8988T (cell line): ENCODE results near the gene STMND1.

Experiments
- DNase-seq: peaks from one replicate; pipeline ENCODE4 v3.0.0; 2011

The STMND1 gene

DNA sequence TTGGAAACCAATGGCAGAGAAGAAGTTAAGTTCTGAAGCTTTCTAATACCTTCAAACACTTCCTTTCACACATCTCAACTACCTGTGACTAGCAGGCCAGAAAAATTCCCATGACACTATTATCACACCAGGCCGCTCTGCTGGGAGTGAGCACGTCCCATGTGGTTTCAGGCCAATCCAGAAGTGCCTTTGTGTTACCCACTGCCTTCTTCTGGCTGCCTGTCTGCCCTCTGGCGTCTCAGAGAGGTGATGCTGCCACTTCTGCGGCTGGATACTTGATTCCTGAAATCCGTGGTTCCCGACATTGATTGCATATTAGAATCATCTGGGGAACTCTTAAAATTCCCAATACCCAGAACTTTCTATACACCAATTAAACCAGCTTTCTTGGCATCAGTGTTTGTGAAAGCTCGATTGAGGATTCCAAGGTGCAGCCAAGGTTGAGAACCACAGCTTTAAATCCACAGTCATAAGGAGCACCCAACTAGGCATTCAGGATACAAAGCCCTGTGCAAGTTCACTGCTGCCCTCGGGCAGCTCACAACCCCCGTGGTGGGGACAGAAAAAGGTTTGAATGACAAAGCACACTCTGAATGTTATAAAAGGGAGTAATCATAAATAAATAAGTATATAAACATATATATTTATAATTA lies 65.6 kb downstream of the STMND1 start:
- DNase-seq, result peak; percentile 33

GRCh38 chr6:17169291-17169690 lies 67.4 kb downstream of the STMND1 start:
- no peak for DNase-seq

- no peak for DNase-seq
Observed at GRCh38 chr6:17169711-17170110, 67.9 kb downstream of the STMND1 start.

DNA sequence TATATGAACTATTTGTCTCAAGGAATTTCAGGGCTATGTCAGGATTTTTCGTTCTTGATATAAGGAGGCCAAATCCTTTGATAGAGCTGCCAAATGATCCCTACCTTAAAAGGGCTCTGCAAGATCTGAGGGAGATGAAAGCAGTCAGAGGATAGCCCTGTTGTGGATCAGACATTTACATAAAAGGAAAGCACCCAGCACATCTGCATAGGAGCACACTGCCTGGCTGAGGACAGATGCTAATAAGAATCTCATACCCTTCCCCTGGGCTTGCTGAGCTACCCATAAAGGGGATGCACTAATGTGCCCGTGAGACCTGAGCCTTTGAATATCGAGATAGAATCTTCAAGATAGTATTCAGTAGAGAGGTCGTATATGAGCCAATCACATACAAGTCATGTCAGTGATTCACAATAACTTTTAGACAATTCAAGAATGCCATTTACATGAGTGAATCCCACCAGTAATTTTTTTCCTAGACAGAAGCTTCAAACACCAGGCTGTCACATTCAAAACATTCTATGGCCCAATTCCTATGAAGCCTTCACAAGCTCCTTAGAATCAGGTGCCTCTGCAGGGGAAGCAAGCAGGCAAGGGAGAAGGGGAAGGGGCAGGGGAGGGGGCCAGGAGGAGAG lies 71.1 kb downstream of the STMND1 start:
- no peak for DNase-seq

- DNase-seq, result no peak
Observed at GRCh38 chr6:17178326-17178725, 76.5 kb downstream of the STMND1 start.

DNA sequence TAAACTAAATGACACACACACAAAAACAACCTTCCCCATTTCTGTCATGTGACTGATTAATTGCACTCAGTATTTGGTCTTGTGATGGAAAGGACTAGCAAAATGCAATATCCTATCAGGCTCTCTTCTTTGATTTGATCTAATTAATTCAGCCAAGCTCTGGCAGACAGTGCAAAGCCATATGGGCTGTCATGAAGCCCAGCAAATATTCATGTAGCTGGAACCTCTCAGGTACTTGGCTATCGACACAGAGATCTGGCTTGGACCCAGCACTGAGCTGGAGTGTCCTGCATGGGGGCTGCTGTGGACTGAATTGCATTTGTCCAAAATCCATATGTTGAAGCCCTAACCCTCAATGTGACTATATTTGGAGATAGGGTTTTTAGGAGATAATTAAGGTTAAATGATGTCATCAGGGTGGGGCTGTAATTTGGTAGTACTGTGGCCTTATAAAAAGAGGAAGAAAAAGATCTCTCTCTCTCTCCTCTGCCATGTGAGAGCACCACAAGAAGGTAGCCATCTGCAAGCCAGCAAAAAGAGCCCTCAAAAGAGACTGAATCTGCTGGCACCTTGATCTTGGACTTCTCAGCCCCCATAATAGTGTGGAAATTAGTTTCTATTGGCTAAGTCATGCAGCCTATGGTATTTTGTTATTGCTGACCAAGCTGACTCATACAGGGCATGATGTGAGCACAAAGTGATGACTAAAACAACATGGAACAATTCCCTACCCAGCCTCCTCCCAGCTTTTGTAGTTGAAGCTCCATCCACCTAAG lies 77.1 kb downstream of the STMND1 start:
- no peak for DNase-seq

DNA sequence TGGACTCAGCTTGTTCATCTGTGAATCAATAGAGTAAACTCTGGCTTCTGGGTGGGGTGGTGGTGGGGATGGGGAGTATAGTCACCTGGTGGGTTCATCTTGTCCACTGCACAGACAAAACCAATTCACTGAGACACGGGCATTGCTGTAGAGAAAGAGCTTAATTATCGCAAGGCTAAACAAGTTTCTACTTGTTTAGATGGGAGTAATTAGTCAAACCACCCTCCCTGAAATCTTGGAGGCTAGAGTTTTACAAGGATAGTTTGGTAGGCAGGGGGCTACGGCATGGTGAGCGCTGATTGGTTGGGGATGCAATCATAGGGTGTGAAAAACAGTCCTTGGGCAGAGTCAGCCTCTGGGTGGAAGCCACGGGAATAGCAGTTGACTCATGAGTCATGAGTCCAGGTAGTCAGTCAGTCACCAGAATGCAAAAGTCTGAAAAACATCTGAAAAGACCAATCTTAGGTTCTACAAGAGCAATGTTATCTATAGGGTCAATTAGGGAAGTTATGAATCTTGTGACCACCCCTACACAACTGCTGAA lies 77.8 kb downstream of the STMND1 start:
- no peak for DNase-seq
